Left colon (tissue), 2 donors: ENCODE measurements around the gene CCNI2. TPM values are rescaled to one million over a fixed set of nuclear protein-coding genes. Genes with fewer than 3 reads are reported as not detected.
"Not testable (repeated sequence)": the region's sequence is repeated elsewhere in the genome, so short reads cannot be mapped to it uniquely, and the experiment has no call there.

Experiments
- ATAC-seq: fragments of 200-7000 bp; cut with Tn5 transposase; one replicate; pipeline ENCODE4 v1.9.1; 2020; ENCODE audit warnings: mild to moderate bottlenecking, moderate library complexity
- DNase-seq, 2 donors: peaks; one replicate each; pipeline ENCODE4 v3.0.0-alpha.2; 2020
- intact Hi-C, 2 donors: fragments of 100-400 bp; cut with DNase I in 1 of 2; cut with micrococcal nuclease in 1 of 2; formaldehyde crosslinking; loops; one replicate each; pipeline versions ENCODE4 v1.11.2 to v1.14.0; 2022; cut with DNase I, micrococcal nuclease
- total RNA-seq, 2 donors: library from RNA; stranded (reverse); fragmentation: NEBNext Ultra II Directional; extraction: Animal tissue kit (Norgen Biotek cat#: 25700); gene quantifications; one replicate each; pipeline ENCODE4 v1.2.1, GENCODE V29; 2021
- donor health status: DM: no; HTN: no; CAD: no.
- donor health status: DM: yes; HTN: yes; CAD: no.

Gene CCNI2
- total RNA-seq, 2 donors from 2014 or later = 11.4 to 13.4 TPM

DNA sequence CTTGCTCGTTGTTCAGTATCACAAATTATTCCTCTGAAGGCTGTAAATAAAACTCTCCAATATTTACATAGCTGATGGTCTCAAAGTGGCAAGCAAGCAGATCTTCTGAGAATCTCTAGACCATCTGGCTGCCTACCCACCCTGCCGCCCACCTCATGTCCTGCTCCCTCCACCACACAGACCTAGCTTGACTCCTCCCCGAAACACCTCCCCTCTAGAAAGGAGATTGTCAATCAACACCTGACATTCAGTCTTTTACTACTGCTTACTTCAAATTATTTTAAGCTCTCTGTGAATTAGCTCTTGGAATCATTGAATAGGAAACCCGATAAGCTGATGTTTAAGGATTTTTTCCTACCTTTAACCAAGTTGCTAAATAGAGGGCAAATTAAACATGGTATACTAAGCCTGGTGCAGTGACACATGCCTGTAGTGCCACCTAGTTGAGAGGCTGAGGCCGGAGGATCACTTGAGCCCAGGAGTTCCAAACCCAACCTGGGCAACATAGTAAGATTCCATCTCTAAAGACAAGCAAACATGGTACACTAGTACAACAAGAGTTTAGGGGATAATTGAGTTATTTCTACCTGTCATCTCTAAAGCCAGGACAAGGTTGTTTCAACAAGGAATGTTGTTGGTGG, 54.9 kb downstream of the CCNI2 start:
- intact Hi-C loops = loop anchor here in 1 of 2 donors (10.0 kb wide), 1 partner anchor 417 kb away; no protein-coding TSS in a partner anchor
- no peak for ATAC-seq
- no peak for DNase-seq

DNA sequence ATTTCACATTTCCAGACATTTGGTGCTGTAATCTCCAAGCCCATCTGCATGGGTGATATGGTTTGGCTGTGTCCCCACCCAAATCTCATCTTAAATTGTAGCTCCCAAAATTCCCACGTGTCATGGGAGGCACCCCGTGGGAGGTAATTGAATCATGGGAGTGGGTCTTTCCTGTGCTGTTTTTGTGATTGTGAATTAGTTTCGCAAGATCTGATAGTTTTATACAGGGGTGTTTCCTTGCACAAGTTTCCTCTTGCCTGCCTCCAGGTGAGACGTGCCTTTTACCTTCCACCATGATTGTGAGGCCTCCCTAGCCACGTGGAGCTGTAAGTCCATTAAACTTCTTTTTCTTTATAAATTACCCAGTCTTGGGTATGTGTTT, 55.5 kb downstream of the CCNI2 start:
- DNase-seq, ATAC-seq: not testable (repeated sequence)
- intact Hi-C loops = loop anchor here in 1 of 2 donors (10.0 kb wide), 1 partner anchor 418 kb away; no protein-coding TSS in a partner anchor

Other genes starting within 250 kb of the CCNI2 start
- not detected for gene IL5, start 203.9 kb upstream of the CCNI2 start, total RNA-seq
- 10 to 100 TPM; 35.9 to 36.3 TPM for gene RAD50, start 190.4 kb upstream of the CCNI2 start, total RNA-seq
- not detected for gene IL13, start 89.3 kb upstream of the CCNI2 start, total RNA-seq
- gene IL4, start 73.4 kb upstream of the CCNI2 start, total RNA-seq = not detected
- 1 to 10 TPM; 3.9 to 6.1 TPM for gene KIF3A, start 9.9 kb upstream of the CCNI2 start, total RNA-seq
- 10 to 100 TPM; 58.7 to 59.6 TPM for gene SEPTIN8, start 29.8 kb downstream of the CCNI2 start, total RNA-seq
- gene SOWAHA, start 65.9 kb downstream of the CCNI2 start, total RNA-seq = 10 to 100 TPM; 36.0 to 38.8 TPM
- 10 to 100 TPM; 49.4 to 53.4 TPM for gene SHROOM1, start 83.2 kb downstream of the CCNI2 start, total RNA-seq
- under 1 TPM; 0.09 to 0.50 TPM for gene GDF9, start 119.0 kb downstream of the CCNI2 start, total RNA-seq
- 100 to 1,000 TPM; 769 to 906 TPM for gene UQCRQ, start 119.2 kb downstream of the CCNI2 start, total RNA-seq
- gene LEAP2, start 126.2 kb downstream of the CCNI2 start, total RNA-seq = 10 to 100 TPM in 1 of 2 donors, 1 to 10 TPM in 1; 2.9 to 10.7 TPM
- gene AFF4, start 216.2 kb downstream of the CCNI2 start, total RNA-seq = 10 to 100 TPM; 65.2 to 74.7 TPM